GM12878 (cell line): ENCODE results near the gene BNC2.

Source experiments
- CTCF ChIP-seq, 3 experiments: IDR thresholded peaks in 2 of 3; conservative IDR thresholded peaks in 1 of 3; 2 replicates each; pipeline ENCODE4 v1.5.1; 2011; ENCODE audit warnings: low read depth in 3 of 3, low read length in 3 of 3, mild to moderate bottlenecking in 3 of 3, control low read depth in 2 of 3, moderate library complexity in 2 of 3, inconsistent platforms in 1 of 3, mixed read lengths in 1 of 3; ENCODE audit not compliant: control insufficient read depth in 2 of 3, insufficient read depth in 1 of 3; ENCODE audit errors: extremely low read depth in 1 of 3
- POLR2A ChIP-seq: IDR thresholded peaks from 2 replicates; pipeline ENCODE4 v1.6.1; 2011; ENCODE audit warnings: low read depth, mild to moderate bottlenecking, low read length
- RBBP5 ChIP-seq: fragments of 200-600 bp; sonication (generic); conservative IDR thresholded peaks from 2 replicates; pipeline ENCODE4 v1.6.1; 2016

GRCh38 chr9:16449076-16449730 is 421.3 kb downstream of the BNC2 start:
- TF ChIP-seq CTCF (IDR thresholded peaks at IDR 0.05 in 2 of 3, conservative IDR thresholded peaks at IDR 0.05 in 1 of 3; ENCODE audit: control insufficient read depth in 2 of 3, extremely low read depth in 1 of 3, insufficient read depth in 1 of 3, low read depth in 3 of 3, low read length in 3 of 3) (no peak), POLR2A (no peak), RBBP5 (no peak)
